Measurements from ENCODE around the gene GRIK3.

Gene GRIK3

GRCh38 chr1:36885540-36886357, 148.6 kb downstream of the GRIK3 start:
- Histone ChIP-seq H3K36me3 (replicated peaks; ENCODE audit: low read depth, low read length) (no peaks in the 10 kb centered on the region), H4K20me1 (ENCODE audit: insufficient read depth, low read length) (no peaks in the 10 kb centered on the region), H2AFZ (ENCODE audit: low read depth, low read length) (no peak overlapping the region), H3K4me3 (ENCODE audit: low read length) (no peak overlapping the region), H3K9me3 (ENCODE audit: insufficient read depth, low read length) (no peaks in the 10 kb centered on the region), H3K79me2 (ENCODE audit: low read length) (no peaks in the 10 kb centered on the region), H3K9ac (ENCODE audit: low read length) (no peak overlapping the region), H3K27ac (ENCODE audit: low read length) (no peak overlapping the region), H3K4me2 (ENCODE audit: low read length) (no peak overlapping the region), H3K4me1 (ENCODE audit: low read length) (peaks cover 42% of the 10 kb centered on the region), H3K27me3 (ENCODE audit: low read depth, low read length) (no peaks in the 10 kb centered on the region)
- TF ChIP-seq EZH2phosphoT487 (IDR thresholded peaks at IDR 0.05; ENCODE audit: low read depth) (no peak), CTCF (IDR thresholded peaks at IDR 0.05; ENCODE audit: low read depth, low read length) (no peak)

- H3K4me3 ChIP-seq (ENCODE audit: low read length) = no peak overlapping the region
- peak overlapping the region; percentile 61 for H3K4me2 ChIP-seq (ENCODE audit: low read length)
- no peaks in the 10 kb centered on the region for H3K9me3 ChIP-seq (ENCODE audit: insufficient read depth, low read length)
- H4K20me1 ChIP-seq (ENCODE audit: insufficient read depth, low read length) = no peaks in the 10 kb centered on the region
- H3K36me3 ChIP-seq (replicated peaks; ENCODE audit: low read depth, low read length) = no peaks in the 10 kb centered on the region
- H3K27ac ChIP-seq (ENCODE audit: low read length) = peak overlapping the region; percentile 52
- H3K27me3 ChIP-seq (ENCODE audit: low read depth, low read length) = no peaks in the 10 kb centered on the region
- TF ChIP-seq CTCF (IDR thresholded peaks at IDR 0.05; ENCODE audit: low read depth, low read length) = no peak
- TF ChIP-seq EZH2phosphoT487 (IDR thresholded peaks at IDR 0.05; ENCODE audit: low read depth) = no peak
- H3K4me1 ChIP-seq (ENCODE audit: low read length) = peaks cover 42% of the 10 kb centered on the region
- H3K9ac ChIP-seq (ENCODE audit: low read length) = no peak overlapping the region
- H3K79me2 ChIP-seq (ENCODE audit: low read length) = no peaks in the 10 kb centered on the region
- no peak overlapping the region for H2AFZ ChIP-seq (ENCODE audit: low read depth, low read length)
These were observed 149.5 kb downstream of the GRIK3 start for GRCh38 chr1:36884801-36885200.

GRCh38 chr1:36884029-36884701, 150.2 kb downstream of the GRIK3 start:
- no peaks in the 10 kb centered on the region for H3K79me2 ChIP-seq (ENCODE audit: low read length)
- H3K27me3 ChIP-seq (ENCODE audit: low read depth, low read length) = no peaks in the 10 kb centered on the region
- H3K27ac ChIP-seq (ENCODE audit: low read length) = peak overlapping the region; percentile 52
- H3K4me1 ChIP-seq (ENCODE audit: low read length) = peaks cover 36% of the 10 kb centered on the region
- H3K9ac ChIP-seq (ENCODE audit: low read length) = no peak overlapping the region
- no peak overlapping the region for H2AFZ ChIP-seq (ENCODE audit: low read depth, low read length)
- TF ChIP-seq CTCF (IDR thresholded peaks at IDR 0.05; ENCODE audit: low read depth, low read length) (no peak), EZH2phosphoT487 (IDR thresholded peaks at IDR 0.05; ENCODE audit: low read depth) (no peak)
- no peaks in the 10 kb centered on the region for H3K36me3 ChIP-seq (replicated peaks; ENCODE audit: low read depth, low read length)
- H3K4me3 ChIP-seq (ENCODE audit: low read length) = peak overlapping the region; percentile 16
- H3K4me2 ChIP-seq (ENCODE audit: low read length) = peak overlapping the region; percentile 61
- no peaks in the 10 kb centered on the region for H3K9me3 ChIP-seq (ENCODE audit: insufficient read depth, low read length)
- no peaks in the 10 kb centered on the region for H4K20me1 ChIP-seq (ENCODE audit: insufficient read depth, low read length)

- H4K20me1 ChIP-seq (ENCODE audit: insufficient read depth, low read length) = no peaks in the 10 kb centered on the region
- peak overlapping the region; percentile 52 for H3K27ac ChIP-seq (ENCODE audit: low read length)
- no peaks in the 10 kb centered on the region for H3K36me3 ChIP-seq (replicated peaks; ENCODE audit: low read depth, low read length)
- 0 out of 2 replicates have a peak overlapping the region, but pooled peaks have one; percentile 4 for H3K9ac ChIP-seq (ENCODE audit: low read length)
- H3K9me3 ChIP-seq (ENCODE audit: insufficient read depth, low read length) = no peaks in the 10 kb centered on the region
- no peak overlapping the region for H2AFZ ChIP-seq (ENCODE audit: low read depth, low read length)
- H3K27me3 ChIP-seq (ENCODE audit: low read depth, low read length) = no peaks in the 10 kb centered on the region
- TF ChIP-seq CTCF (IDR thresholded peaks at IDR 0.05; ENCODE audit: low read depth, low read length) (no peak), EZH2phosphoT487 (IDR thresholded peaks at IDR 0.05; ENCODE audit: low read depth) (no peak)
- peak overlapping the region; percentile 61 for H3K4me2 ChIP-seq (ENCODE audit: low read length)
- no peaks in the 10 kb centered on the region for H3K79me2 ChIP-seq (ENCODE audit: low read length)
- peaks cover 35% of the 10 kb centered on the region for H3K4me1 ChIP-seq (ENCODE audit: low read length)
- peak overlapping the region; percentile 16 for H3K4me3 ChIP-seq (ENCODE audit: low read length)
These were observed 150.9 kb downstream of the GRIK3 start for GRCh38 chr1:36883315-36883949.
